VCaP (cell line): Measurements from ENCODE around the gene ZMYM4.

Experiments used
- H3K27ac ChIP-seq: fragments of 450-650 bp; 2 replicates; pipeline ENCODE4 v1.5.1; 2017
- CTCF ChIP-seq: fragments of 450-650 bp; conservative IDR thresholded peaks from 2 replicates; pipeline ENCODE4 v1.5.1; 2017; ENCODE audit warnings: mild to moderate bottlenecking, moderate library complexity

ZMYM4 gene

DNA sequence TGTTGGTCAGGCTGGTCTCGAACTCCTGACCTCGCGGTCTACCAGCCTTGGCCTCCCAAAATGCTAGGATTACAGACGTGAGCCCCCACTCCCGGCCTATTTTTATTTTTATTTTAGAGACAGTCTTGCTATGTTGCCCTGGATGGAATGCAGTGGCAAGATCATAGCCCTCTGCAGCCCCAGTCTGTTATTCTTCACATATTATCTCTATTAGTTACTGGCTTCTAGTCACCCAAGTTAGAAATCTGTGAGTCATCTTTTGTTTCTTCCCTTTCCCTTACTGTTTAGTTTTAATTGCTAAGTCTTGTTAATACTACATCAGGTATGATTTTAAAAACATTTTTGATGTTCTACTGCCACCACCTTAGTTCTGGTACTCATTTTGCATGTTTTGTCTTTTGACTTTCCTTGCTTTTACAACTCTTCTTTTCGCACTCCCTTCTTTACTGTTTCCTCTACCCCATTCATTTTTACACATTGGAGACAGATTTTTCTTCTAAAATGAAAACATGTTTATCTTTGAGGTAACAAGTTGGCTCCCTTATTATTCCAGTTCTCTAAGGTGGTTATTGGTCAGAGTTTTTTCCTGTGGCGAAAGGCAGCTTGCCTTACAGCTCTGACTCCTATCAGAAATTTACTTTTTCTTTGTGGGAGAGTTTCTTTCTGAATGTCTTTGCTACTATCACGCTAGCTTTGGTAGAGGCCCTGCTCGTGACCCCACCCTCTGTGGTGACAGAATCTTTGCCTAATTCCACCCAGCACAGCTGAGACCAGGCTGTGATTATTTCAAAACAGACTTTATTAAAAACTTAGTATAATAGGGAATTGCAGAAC is 19.5 kb downstream of the ZMYM4 start:
- peak overlapping the region; percentile 25 for H3K27ac ChIP-seq
- TF ChIP-seq CTCF: no peak

DNA sequence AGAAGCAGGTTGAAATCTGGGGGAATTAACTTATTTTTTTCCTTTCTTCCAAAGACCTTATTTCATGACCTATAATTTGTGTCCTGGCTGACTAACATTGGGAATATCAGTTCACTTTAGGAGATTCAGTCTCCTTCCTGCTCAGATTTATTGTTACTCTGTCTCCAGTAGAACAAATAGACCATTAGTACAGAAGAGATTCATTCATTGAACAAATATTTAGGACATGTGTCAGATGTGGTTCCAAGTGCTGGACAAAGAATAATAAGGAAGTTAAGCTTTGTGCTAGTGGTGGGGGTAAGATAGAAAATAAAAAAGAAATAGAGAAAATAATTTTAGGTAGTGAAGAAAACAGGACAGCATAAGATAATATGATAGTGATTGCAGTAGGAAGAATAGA is 20.3 kb downstream of the ZMYM4 start:
- no peak for TF ChIP-seq CTCF
- H3K27ac ChIP-seq: peak overlapping the region; percentile 25

DNA sequence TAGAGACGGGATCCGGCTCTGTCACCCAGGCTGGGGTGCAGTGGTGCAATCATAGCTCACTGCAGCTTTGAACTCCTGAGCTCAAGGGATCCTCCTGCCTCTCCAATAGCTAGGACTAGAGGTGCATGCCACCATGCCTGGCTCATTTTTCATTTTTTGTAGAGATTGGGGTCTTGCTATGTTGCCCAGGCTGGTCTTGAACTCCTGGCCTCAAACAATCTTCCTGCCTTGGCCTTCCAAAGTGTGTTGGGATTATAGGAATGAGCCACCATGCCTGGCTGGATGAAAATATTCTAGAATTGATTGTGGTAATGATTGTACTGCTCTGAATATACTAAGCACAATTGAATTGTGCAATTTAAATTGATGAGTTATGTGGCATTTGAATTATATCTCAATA is 21.9 kb downstream of the ZMYM4 start:
- no peak for TF ChIP-seq CTCF

DNA sequence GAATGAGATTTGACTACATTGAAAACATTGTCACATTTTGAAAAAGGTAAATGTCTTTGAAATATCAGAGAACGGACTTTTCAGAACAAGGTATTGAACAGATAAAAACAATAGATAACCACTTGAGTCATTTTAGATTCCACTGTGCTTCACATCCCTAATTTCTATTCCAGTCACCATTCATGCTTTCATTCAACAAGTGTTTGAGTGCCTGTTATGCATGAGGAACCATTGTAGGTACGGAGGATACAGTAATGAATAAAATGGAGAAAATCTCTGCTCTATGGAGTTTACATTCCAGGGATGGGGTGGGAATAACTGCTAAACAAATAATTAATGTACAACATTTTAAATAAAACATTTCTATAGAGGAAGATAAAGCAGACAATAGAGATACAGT is 26.3 kb downstream of the ZMYM4 start:
- TF ChIP-seq CTCF: no peak
- no peak overlapping the region for H3K27ac ChIP-seq

More for the DNA sequence above, 21.9 kb downstream of the ZMYM4 start:
- no peak overlapping the region for H3K27ac ChIP-seq

- TF ChIP-seq CTCF: no peak
- H3K27ac ChIP-seq: no peak overlapping the region
Measured at GRCh38 chr1:35297886-35298285, 29.4 kb downstream of the ZMYM4 start.

GRCh38 chr1:35298464-35298863 is 30.0 kb downstream of the ZMYM4 start:
- peak; percentile 73 for TF ChIP-seq CTCF
- H3K27ac ChIP-seq: no peak overlapping the region

DNA sequence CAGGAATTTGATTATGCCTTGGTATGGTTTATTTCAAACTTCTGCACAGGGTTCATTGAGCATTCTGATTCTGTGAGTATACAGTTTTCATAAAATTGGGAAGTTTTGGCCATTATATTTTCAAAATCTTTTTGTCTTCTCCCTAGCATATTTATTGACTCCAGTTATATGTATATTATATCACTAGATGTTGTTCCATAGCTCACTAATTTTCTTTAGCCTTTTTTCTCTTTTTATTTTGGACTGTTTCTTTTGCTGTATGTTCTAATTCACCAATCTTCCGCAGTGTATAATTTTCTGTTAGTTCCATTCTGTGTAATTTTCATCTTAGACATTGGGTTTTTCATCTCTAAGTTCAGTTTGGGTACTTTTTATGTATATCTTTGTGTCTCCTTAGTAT is 31.9 kb downstream of the ZMYM4 start:
- H3K27ac ChIP-seq: no peak overlapping the region
- no peak for TF ChIP-seq CTCF
